GM18511 (cell line): ENCODE results near the gene SREK1IP1.
"Not testable (repeated sequence)": the region's sequence is repeated elsewhere in the genome, so short reads cannot be mapped to it uniquely, and the experiment has no call there.

Experiments used
- ATAC-seq: cut with Tn5 transposase; IDR thresholded peaks from one replicate; pipeline ENCODE4 v1.9.1; 2021; ENCODE audit warnings: mild to moderate bottlenecking, moderate library complexity; ENCODE audit not compliant: unreplicated experiment

SREK1IP1 gene

DNA sequence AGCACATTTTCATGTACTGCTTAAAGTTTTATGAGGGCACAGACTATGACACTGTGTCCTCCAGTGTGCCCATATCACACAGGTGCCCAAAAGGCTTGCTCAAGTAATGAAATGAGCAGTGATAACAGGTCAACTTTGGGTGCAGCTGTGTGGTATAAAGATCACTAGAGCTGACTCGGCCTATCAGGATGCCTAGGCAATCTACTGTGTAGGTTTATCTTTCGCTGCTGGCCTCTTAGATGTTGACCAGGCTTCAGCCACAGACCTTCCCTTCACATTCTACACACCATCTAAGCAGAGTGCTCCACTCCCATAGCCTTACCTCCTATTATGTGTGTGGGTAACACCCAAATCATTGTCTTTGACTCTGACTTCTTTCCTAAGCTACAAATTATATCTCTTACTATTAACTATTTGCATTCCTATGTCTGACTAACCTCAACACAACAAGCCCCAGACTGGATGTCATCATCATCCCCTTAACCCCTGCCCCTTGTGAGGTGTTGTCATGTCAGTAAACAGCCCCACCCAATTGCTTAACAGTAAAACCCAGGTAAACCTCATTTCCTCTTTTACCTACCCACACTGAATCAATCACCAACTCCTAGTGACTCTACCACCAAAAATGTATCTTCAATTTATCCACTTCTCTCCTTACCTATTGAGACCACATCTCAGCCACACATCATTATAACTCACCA is 2.5 kb downstream of the SREK1IP1 start:
- ATAC-seq = no peak

DNA sequence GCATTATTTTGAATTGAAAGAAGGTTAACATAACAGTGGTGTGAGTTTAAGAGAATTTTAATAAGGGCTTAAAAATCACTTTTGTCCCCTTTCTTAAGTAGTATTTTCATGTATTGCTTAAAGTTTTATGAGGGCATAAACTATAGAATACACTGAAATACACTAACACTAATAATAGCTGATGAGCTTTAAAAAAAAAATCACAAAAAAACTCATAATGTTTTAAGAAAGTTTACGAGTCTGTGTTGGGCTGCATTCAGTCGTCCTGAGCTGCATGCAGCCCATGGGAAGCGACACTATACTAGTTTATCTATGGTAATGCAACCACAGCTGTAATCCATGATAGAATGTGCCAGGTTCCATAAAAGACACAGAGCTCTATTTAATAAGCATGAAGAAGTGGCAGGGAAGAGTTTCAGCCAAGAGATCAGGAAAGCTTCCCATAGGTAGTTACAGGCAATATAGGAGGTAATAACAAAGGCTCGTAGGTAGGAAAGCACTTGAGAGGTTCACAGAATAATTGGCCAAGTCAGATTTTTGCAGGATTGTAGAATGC is 4.5 kb downstream of the SREK1IP1 start:
- no peak for ATAC-seq

DNA sequence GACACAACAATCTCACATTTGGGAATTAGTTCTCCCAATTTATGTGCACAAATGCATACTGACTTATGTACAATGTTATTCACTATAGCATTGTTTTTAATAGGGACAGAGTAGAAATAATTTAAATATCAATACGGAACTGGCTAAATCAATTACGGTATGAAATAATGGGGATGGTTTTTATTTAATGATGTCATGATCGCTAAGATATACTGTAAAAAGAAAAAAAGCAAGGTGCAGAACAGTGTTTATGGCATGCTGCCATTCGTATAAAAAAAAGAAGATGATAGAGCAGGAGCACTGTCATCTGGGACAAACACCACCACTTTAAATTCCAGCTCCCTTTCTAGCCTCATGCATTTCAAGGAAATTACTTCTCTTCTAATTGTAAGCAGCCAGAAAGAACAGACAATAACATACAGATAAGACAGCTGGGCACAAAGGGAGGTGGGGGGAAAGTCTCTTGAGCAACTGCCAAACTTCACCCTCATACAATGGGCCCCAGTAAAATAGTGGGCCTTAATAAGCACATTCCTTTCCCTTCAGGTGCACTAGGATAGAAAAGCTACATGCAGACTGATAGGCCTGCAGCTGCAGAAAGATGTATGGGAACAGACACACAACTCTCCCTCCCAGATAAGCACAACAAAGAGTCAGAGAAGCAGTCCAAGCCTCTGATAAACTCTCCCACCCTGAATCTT is 8.4 kb downstream of the SREK1IP1 start:
- no peak for ATAC-seq

DNA sequence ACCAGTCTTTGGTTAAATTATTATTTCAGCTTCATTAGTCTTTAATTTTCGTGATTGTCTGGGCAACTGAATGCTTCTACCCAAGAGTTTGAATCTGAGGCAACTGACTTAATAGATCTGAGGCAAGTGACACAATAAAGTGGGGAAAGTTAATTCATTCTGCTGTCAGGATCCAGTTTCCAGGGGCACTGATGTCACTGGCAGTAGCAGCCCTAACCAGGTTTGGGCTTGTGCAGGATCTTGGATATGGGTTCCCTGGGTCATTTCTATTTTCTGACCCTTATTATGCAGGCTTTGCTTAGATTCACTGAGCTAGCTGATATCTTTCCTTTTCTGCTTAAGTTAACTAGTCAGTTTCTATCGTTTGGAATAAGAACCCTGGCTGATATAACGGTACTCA is 9.6 kb downstream of the SREK1IP1 start:
- ATAC-seq = no peak

DNA sequence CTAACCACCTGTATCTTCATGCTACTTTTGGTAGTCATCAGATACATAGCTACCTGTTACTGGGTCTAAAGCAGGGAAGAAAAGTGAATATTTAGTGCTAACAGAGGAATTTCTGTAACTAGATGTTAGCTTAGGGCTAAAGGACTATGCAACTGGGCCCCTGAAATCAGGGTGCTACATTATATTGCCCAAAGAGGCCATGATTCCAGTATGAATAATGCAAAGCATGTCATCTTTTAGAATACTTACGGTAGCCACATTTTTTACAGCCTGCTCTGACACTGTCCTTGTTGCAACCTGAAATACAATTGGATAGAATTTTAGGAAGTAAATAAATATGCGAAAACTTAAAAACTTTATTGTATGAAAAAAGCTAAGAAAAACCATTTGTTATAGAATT is 14.4 kb downstream of the SREK1IP1 start:
- ATAC-seq = no peak

DNA sequence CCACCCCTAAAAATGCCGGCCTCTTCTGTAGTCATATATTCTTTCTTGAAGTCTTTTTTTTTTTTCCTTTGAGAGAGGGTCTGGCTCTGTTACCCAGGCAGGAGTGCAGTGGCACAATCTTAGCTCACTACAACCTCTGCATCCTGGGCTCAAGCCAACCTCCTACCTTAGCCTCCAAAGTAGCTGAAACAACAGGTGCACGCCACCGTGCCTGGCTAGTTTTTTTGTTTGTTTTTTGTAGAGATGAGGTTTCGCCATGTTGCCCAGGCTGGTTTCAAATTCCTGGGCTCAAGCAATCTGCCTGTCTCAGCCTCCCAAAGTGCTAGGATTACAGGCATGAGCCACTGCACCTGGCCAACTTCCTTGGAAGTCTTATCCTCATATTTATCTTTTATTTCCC is 19.1 kb downstream of the SREK1IP1 start:
- no peak for ATAC-seq

DNA sequence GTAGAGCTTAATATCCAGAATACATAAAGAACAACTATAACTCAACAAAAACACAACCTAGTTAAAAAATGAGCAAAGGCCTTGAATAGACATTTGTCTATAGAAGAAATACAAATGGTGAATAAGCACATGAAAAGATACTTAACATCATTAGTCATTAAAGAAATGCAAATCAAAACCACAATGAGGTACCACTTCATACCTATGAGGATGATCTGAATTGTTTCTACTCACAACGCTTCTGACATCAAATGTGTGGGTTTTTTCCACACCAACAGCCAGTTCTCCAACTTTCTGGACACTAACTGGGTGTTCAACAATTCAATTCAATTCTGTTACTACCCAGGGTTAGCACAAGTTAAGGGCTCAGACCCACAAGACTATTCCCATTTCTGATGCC is 22.0 kb downstream of the SREK1IP1 start:
- ATAC-seq = no peak

DNA sequence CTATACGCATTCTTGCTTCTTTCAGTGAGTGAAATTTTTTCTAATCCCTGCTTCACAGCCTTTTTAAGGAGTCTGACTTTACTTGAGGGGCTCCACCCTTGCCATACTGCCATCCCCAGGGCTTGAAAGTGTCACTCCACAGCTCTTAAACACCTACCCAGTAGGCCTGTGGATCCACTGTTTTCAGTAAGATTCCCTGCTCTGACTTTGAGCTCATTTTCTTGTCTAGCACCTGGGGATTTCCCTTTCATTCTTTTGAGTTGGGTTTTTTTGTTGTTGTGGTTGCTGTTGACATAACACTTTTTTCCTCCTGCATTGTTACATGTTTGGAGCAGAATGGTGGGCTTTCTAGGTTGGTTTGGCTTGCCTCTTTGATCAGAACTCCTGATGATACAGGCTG is 23.6 kb downstream of the SREK1IP1 start:
- no peak for ATAC-seq

DNA sequence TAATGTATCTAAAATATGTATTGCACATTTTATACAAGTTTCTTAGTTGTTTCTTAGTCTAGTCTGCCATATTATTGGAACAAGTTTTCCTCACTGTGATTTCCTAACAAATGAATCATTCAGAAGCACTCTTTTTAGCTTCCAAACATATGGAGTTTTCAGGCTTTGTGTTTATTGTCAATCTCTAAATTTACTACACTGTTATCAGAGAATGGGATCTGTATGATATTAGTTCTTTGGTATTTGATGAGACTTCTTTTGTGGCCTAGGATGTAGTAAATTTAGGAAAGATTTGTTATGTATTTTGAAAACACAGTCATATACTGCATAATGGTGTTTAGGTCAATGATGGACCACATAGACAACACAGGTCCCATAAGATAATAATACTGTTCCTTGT is 25.7 kb downstream of the SREK1IP1 start:
- ATAC-seq = no peak

DNA sequence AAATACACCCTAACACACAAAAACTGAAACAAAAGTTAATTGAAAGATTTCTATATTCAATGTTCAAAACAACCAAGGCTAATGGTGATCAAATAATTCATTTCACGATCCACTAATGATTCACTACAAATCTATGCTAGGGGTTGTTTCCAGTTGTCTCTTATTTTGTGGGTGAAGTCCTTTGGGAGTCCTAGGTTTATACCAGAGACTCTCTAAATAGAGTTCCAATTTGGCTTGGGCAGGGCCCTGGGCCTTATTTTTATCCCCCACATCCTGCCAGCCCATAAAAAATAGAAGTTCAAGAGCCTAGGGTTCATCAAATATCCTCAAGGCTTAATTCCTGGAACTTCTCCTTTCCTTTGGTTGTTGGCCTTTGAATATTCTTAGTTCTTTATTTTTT is 26.1 kb downstream of the SREK1IP1 start:
- no peak for ATAC-seq

DNA sequence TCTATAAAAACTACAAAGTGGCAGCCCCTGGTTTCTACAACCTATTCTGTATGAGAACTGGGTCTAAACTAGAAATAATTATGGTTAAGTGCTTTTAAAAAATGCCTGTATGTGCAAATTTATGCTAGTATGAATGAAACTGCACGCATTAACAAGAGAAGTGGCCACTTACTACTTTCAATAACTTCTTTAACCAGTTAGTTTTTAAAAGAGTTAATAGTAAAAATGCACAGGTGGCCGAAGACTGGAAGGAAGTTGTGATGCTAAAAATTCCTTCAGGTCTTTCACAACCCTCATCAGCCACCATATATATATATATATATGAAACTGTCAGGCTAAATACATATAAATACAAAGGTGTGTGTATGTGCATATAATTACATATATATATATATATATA is 41.3 kb downstream of the SREK1IP1 start:
- no peak for ATAC-seq

DNA sequence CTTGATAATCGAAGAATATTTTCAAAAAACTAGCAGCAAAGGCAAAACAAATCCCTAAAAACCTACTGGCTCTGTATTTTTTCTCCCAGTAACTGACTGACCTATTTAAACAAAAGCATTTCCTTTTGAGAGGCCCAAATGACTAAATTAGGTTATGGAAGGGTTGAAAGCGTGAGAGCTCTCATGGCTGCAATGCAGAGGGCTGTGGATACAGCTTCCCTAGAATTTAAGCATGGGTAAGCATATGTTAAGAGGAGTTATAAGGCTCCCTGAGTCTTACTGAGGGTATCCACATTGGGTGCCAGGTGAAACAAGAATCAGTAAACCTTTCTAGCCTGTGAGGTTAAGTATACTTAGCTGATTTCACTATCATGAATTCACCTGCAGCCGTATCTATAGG is 45.9 kb downstream of the SREK1IP1 start:
- no peak for ATAC-seq

DNA sequence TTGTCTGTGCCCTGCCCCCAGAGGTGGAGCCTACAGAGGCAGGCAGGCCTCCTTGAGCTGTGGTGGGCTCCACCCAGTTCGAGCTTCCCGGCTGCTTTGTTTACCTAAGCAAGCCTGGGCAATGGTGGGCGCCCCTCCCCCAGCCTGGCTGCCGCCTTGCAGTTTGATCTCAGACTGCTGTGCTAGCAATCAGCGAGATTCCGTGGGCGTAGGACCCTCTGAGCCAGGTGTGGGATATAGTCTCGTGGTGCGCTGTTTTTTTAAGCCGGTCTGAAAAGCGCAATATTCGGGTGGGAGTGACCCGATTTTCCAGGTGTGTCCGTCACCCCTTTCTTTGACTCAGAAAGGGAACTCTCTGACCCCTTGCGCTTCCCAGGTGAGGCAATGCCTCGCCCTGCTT is 54.0 kb downstream of the SREK1IP1 start:
- not testable (repeated sequence) for ATAC-seq

DNA sequence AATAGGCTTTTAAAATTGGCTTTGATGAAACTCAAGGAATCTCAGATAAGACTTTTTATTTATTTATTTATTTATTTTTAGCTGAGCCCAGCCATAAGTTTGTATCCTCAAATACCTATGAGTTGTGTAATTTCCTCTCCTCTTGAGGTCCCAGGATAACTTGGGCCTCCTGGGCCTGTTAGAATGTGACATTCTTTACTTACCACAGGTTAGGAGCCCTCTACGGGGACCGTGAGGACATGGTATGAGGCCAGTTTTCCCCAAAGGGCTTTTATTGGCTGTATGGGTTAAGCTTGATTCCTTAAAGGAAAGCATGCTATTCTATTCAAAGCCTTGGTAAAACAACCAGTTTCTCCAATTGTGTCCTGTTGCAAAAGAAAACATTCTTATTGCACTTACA is 61.3 kb downstream of the SREK1IP1 start:
- ATAC-seq = no peak

DNA sequence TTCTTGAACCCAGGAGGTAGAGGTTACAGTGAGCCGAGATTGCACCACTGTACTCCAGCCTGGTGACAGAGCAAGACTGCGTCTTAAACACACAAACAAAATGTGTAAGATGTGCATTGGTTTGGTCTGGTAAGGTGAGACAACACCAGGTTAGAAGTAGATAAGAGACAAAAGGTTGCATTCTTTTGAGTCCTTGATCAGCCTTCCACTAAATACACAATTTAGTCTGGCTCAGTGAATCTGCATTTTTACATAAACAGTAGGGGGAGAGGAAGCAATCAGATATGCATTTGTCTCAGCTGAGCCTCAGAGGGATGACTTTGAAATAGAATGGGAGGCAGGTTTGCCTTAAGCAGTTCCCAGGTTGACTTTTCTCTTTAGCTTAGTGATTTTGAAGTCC is 62.4 kb downstream of the SREK1IP1 start:
- ATAC-seq = not testable (repeated sequence)

DNA sequence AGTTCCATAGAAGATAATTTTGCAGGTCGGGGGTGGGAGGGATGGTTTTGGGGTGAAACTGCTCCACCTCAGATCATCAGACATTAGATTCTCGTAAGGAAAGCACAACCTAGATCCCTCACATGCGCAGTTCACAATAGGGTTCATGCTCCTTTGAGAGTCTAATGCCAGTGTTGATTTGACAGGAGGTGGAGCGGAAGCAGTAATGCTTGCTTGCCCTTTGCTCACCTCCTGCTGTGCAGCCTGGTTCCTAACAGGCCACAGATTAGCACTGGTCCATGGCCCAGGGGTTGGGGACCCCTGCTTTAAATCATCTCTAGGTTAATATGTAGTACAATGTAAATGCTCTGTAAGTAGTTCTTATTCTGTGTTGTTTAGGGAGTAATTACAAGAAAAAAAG is 67.7 kb downstream of the SREK1IP1 start:
- ATAC-seq = no peak

DNA sequence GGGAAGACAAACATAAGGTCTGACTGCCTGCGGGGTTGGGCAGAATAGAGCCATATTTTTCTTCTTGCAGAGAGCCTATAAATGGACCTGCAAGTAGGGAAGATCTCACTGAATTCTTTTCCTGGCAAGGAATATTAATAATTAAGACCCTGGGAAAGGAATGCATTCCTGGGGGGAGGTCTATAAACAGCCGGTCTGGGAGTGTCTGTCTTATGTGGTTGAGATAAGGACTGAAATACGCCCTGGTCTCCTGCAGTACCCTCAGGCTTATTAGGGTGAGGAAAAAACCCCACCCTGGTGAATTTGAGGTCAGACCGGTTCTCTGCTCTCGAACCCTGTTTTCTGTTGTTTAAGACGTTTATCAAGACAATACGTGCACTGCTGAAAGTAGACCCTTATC is 72.1 kb downstream of the SREK1IP1 start:
- ATAC-seq = not testable (repeated sequence)

DNA sequence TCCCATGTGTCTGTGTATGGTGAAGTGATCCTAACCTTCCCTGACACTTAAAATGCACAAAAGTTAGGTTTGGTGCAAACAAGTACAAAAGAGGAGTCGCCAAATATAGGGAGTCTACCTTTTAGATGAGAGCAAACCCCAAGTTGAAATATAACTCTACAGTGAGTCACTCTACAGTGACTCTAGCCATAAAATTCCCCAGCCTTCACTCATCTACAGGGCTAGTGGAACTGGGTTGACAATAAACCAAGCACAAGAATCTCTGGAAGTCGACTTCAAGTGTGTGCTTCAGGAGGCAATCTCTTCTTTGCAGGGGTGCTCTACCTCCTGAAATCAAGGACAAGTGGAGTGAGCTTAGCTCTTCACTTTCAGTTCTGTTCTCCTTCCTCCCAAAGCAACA is 74.9 kb downstream of the SREK1IP1 start:
- ATAC-seq = no peak

DNA sequence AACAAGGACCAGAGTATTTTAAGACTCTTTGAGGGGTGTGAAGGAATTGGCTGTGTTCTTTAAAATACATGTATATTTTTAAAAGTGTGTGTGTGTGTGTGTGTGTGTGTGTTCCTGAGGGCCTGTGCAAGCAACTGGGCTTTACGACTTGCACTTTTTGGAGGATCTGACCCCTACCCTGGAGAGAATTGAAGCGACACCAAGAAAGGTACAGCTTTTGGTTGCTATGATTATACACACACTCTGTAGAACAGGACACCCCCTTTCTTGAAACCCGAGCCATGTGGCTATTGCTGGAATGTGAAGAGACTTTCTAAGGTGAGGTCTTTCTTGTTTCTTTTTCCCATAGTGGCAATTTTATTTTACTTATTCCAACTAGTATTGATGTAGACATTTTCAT is 77.2 kb downstream of the SREK1IP1 start:
- no peak for ATAC-seq

DNA sequence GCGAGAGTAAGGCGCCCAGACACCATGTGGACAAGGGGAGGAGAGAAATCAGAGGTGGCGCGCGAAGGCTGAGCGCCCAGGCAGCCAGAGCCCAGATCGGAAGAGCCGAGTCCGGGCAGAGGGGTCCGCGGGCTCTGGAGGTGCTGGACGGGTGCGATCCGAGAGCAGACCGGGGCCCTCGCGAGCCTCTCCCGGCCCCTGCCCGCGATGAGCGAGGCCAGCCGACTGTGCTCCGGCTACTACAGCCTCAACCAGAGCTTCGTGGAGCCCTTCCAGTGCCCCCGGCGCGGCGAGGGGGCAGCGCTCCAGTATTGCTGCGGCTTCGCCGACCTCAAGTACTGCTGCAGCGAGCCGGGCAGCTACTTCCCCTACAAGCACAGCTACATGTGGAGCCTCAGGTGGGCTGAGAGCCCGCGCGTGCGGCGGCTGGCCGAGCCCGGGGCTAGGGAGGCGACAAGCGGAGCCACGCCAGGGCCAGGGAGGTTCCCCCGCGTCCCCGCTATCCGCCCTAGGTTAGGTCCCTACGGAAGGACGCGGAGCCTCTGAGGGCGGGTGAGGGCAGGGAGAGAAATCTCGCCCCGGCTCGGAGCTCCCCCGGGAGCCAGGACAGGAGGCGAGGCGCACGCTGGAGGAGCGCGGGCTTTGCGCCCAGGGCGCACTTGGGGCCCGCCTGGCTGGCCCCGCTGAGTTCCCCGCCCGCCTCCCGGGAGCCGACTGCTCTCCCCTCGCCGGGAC is 77.9 kb downstream of the SREK1IP1 start, which contains the start of gene SHISAL2B:
TSS of gene SHISAL2B (plus strand) at position 87 of the 735 bp plus-strand sequence. CDS start at position 208, 121 bp downstream.
- ATAC-seq = no peak

DNA sequence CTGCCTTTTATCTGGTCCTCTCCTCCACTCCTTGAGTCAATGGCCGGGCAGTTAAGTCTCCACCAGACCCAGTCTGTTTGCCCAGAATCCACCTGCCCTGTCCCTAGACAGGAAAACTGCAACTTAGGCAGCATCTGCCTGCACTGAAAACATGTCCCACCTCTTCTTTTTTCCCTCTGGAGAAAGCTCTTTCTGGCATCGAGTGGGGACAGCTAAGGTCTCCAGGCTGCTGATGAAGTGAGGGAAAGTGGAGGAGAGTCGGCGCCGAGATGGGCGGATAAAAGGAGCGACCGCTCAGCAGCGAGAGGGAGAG is 78.4 kb downstream of the SREK1IP1 start:
- ATAC-seq = no peak

DNA sequence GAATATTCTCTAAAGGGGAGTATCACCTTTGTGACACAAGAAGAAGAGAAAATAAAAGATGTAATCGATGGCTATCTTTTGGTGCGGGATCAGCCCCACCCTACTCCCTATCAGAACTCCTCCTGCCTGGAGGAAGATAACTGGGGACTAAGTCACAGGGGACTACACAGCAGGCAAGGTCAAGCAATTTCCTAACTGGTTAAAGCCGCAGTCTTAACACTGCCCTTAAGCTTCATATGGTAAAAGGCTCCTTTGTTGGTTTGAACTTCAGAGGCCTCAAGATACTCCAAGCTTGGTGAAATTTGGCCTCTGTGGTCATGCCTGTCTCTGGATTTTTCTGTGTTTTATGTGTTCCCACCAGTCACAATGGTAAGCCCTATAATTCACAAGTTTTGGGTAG is 79.5 kb downstream of the SREK1IP1 start:
- ATAC-seq = no peak
